GM12878 (cell line): Measurements from ENCODE around the gene MMP20. TPM values are rescaled to one million over a fixed set of nuclear protein-coding genes. Genes with fewer than 3 reads are reported as not detected.

Source experiments
- EED ChIP-seq: sonication (generic); IDR thresholded peaks from 2 replicates; pipeline ENCODE4 v1.6.1; 2016; ENCODE audit warnings: antibody characterized with exemption, low read depth
- MYB ChIP-seq: fragments of 150-350 bp; IDR thresholded peaks from 2 replicates; pipeline ENCODE4 v1.6.1; 2014; ENCODE audit warnings: mild to moderate bottlenecking, low read depth, low read length, borderline replicate concordance
- NKRF ChIP-seq: fragments of 450-650 bp; conservative IDR thresholded peaks from 2 replicates; pipeline ENCODE4 v1.6.1; 2017; ENCODE audit warnings: mild to moderate bottlenecking, moderate library complexity
- RELB ChIP-seq: fragments of 450-650 bp; IDR thresholded peaks from 2 replicates; pipeline ENCODE4 v1.6.1; 2017; ENCODE audit warnings: low read depth, mild to moderate bottlenecking, moderate library complexity
- REST ChIP-seq: IDR thresholded peaks from 2 replicates; pipeline ENCODE4 v1.6.1; 2012; ENCODE audit warnings: mild to moderate bottlenecking, low read depth, low read length
- polyA plus RNA-seq, 11 experiments: library from polyadenylated mRNA; depleted of rRNA in 4 of 11; unstranded in 6 of 11; stranded (reverse) in 5 of 11; fragments of >200 nt; fragmentation: Nextera tagmentation in 4 of 11; fragmentation: Illumina TruSeq in 1 of 11; extraction: Ambion mirVana in 4 of 11; extraction: Trizol in 1 of 11; gene quantifications; 1 replicate in 1 of 11; 2 replicates in 10 of 11; pipeline versions ENCODE4 v1.2.1 to v1.2.3, GENCODE V29; 2011 to 2016; ENCODE audit warnings: inconsistent platforms in 2 of 11, missing spikeins in 2 of 11, low read depth in 1 of 11
- total RNA-seq, 4 experiments: library from RNA; depleted of rRNA in 3 of 4; stranded (reverse); fragments of >200 nt in 3 of 4; fragmentation: Illumina TruSeq in 1 of 4; extraction: Trizol in 1 of 4; gene quantifications; 2 replicates each; pipeline versions ENCODE4 v1.2.1 to v1.2.3, GENCODE V29; 2013 to 2021

MMP20 gene
- total and polyA plus RNA-seq, 10 of the 15 experiments (the other 5 are each of a cell fraction or from before 2014, with no cell fraction given), result 0.10 to 0.57 (median 0.19) TPM; not detected in 2

- TF ChIP-seq NKRF (no peak), REST (no peak), MYB (no peak), RELB (no peak), EED (no peak)
Observed at GRCh38 chr11:102647430-102647829, 22.3 kb upstream of the MMP20 start (continued).
